Breast epithelium (tissue), 3 donors: ENCODE data around the gene PFKP.

ENCODE experiments used
- CTCF ChIP-seq, 3 donors: fragments of 450-650 bp; IDR thresholded peaks; one replicate each; pipeline ENCODE4 v1.5.1; 2016 to 2017; ENCODE audit warnings: antibody characterized with exemption in 3 of 3, mild to moderate bottlenecking in 3 of 3, moderate library complexity in 3 of 3
- POLR2A ChIP-seq: fragments of 450-650 bp; IDR thresholded peaks from one replicate; pipeline ENCODE4 v1.6.1; 2016; ENCODE audit warnings: antibody characterized with exemption, mild to moderate bottlenecking, moderate library complexity
- POLR2AphosphoS5 ChIP-seq, 3 donors: sonication (generic); formaldehyde crosslinking; IDR thresholded peaks; one replicate each; pipeline ENCODE4 v1.6.1; 2017; ENCODE audit warnings: antibody characterized with exemption in 3 of 3

DNA sequence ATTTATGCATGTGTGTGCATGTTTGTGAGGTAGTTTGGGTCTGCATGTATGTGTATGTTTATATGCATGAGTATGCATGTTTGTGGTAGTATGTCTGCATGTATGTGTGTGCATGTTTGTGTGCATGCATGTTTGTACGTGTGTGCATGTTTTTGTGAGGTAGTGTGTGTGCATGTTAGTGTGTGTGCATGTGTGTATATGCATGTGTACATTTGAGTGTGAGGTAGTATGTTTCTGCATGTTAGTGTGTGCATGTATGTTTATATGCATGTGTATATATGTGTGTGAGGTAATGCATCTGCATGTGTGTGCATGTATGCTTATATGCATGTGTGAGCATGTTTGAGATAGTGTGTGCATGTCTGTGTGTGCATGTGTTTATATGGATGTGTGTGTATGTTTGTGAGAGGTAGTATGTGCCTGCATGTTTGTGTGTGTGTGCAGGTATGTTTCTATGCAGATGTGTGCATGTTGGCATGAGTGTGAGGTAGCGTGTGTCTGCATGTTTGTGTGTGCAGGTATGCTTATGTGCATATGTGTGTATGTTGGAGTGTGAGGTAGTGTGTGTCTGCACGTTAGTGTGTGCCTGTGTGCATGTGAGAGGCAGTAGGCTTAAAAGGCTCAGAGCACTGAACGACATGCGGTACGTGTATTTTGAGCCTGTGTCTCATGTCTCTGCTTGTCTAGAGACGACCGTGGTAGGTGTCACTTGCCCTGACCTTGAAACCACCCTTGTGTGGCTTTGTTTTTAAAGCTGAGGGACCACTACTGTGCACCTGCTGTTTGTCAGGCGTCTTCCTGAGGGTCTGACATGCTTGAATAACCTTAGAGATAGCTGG lies 43.7 kb downstream of the PFKP start:
- TF ChIP-seq POLR2A (no peak), CTCF (IDR thresholded peaks at IDR 0.05) (no peak), POLR2AphosphoS5 (IDR thresholded peaks at IDR 0.05) (no peak)
